Neural crest cell (in vitro differentiated cells): ENCODE data around the gene ELOVL6. TPM values are rescaled to one million over a fixed set of nuclear protein-coding genes. Genes with fewer than 3 reads are reported as not detected.

Source experiments
- DNase-seq: peaks from one replicate; pipeline ENCODE4 v3.0.0; 2021; ENCODE audit warnings: low read depth, mixed read lengths, low spot score
- H3K27ac Mint-ChIP-seq: one replicate; pipeline ENCODE4 v1.8.0; 2021; ENCODE audit warnings: mild to moderate bottlenecking, mixed read lengths; ENCODE audit not compliant: unreplicated experiment
- H3K27me3 Mint-ChIP-seq: 2 replicates; pipeline ENCODE4 v1.8.0; 2021; ENCODE audit warnings: low read depth, mild to moderate bottlenecking, mixed read lengths
- H3K36me3 Mint-ChIP-seq: 2 replicates; pipeline ENCODE4 v1.8.0; 2021; ENCODE audit warnings: low read depth, mild to moderate bottlenecking, mixed read lengths
- H3K4me1 Mint-ChIP-seq: 2 replicates; pipeline ENCODE4 v1.8.0; 2021; ENCODE audit warnings: mixed read lengths
- H3K4me3 Mint-ChIP-seq: one replicate; pipeline ENCODE4 v1.8.0; 2021; ENCODE audit warnings: mild to moderate bottlenecking, mixed read lengths
- H3K9me3 Mint-ChIP-seq: 2 replicates; pipeline ENCODE4 v1.8.0; 2021; ENCODE audit warnings: mixed read lengths
- CTCF ChIP-seq: fragments of 200-600 bp; sonication (generic); conservative IDR thresholded peaks from 2 replicates; pipeline ENCODE4 v1.5.0; 2021; ENCODE audit warnings: antibody characterized with exemption, mild to moderate bottlenecking
- total RNA-seq: library from RNA; stranded (reverse); gene quantifications from 2 replicates; pipeline ENCODE4 v1.2.1, GENCODE V29; 2021

The ELOVL6 gene
- total RNA-seq, 1 donor from 2014 or later: 105 TPM

- peaks cover 16% of the 10 kb centered on the region for H3K27me3 Mint-ChIP-seq
Observed at GRCh38 chr4:109998867-109999584, 199.4 kb downstream of the ELOVL6 start.

GRCh38 chr4:109996526-109996925, 201.9 kb downstream of the ELOVL6 start:
- Mint-ChIP-seq H3K4me1 (no peaks in the 10 kb centered on the region), H3K27me3 (peaks cover 16% of the 10 kb centered on the region), H3K36me3 (no peaks in the 10 kb centered on the region), H3K27ac (no peak overlapping the region), H3K4me3 (no peak overlapping the region), H3K9me3 (no peaks in the 10 kb centered on the region)
- no peak for TF ChIP-seq CTCF
- no peak for DNase-seq

More at GRCh38 chr4:109998867-109999584, 199.4 kb downstream of the ELOVL6 start:
- no peak overlapping the region for H3K27ac Mint-ChIP-seq
- H3K4me3 Mint-ChIP-seq: no peak overlapping the region
- DNase-seq: peak; percentile 41
- peak; percentile 83 for TF ChIP-seq CTCF
- H3K9me3 Mint-ChIP-seq: no peaks in the 10 kb centered on the region
- no peaks in the 10 kb centered on the region for H3K36me3 Mint-ChIP-seq
- H3K4me1 Mint-ChIP-seq: no peaks in the 10 kb centered on the region
